GM20000 (cell line): ENCODE data around the gene LRMDA.

Experiments used
- DNase-seq: peaks from one replicate; pipeline ENCODE4 v3.0.0; 2012; ENCODE audit warnings: low spot score
- TF ChIP-seq, protein P1 (sequence below): IDR thresholded peaks from 2 replicates; pipeline ENCODE4 v1.5.1; 2012; ENCODE audit warnings: mild to moderate bottlenecking, control low read depth; ENCODE audit errors: extremely low read depth, missing control alignments

The LRMDA gene

GRCh38 chr10:75422913-75423312 is 8.5 kb upstream of the LRMDA start:
- no peak for DNase-seq
- TF ChIP-seq, protein P1, sequence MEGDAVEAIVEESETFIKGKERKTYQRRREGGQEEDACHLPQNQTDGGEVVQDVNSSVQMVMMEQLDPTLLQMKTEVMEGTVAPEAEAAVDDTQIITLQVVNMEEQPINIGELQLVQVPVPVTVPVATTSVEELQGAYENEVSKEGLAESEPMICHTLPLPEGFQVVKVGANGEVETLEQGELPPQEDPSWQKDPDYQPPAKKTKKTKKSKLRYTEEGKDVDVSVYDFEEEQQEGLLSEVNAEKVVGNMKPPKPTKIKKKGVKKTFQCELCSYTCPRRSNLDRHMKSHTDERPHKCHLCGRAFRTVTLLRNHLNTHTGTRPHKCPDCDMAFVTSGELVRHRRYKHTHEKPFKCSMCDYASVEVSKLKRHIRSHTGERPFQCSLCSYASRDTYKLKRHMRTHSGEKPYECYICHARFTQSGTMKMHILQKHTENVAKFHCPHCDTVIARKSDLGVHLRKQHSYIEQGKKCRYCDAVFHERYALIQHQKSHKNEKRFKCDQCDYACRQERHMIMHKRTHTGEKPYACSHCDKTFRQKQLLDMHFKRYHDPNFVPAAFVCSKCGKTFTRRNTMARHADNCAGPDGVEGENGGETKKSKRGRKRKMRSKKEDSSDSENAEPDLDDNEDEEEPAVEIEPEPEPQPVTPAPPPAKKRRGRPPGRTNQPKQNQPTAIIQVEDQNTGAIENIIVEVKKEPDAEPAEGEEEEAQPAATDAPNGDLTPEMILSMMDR, result no peak

GRCh38 chr10:75424571-75424970 is 6.9 kb upstream of the LRMDA start:
- TF ChIP-seq, protein P1, result no peak
- DNase-seq, result no peak

GRCh38 chr10:75425291-75426079 is 5.9 kb upstream of the LRMDA start:
- TF ChIP-seq, protein P1, result no peak
- no peak for DNase-seq

GRCh38 chr10:75426880-75427279 is 4.5 kb upstream of the LRMDA start:
- TF ChIP-seq, protein P1, result no peak

DNA sequence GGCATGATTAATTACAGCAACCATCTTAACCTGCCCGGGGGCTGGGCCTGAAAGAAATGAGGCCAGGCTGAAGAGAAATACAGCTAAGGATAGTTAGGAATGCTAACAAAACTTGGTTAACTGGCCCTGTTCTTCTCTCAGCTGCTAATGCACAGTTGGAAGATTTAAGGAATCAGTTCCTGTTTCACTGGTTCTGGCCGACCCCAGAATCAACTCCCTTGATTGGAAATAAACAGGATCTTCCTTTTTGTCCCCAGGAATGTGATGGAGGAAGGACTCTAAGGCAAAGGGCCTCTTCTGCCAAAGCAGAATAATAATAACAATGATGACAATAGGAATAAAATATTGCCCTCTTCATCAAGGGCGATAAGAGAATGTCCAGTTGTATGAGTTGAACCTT is 3.5 kb upstream of the LRMDA start:
- TF ChIP-seq, protein P1, result no peak
- no peak for DNase-seq

More at GRCh38 chr10:75426880-75427279, 4.5 kb upstream of the LRMDA start:
- DNase-seq, result no peak

GRCh38 chr10:75428434-75429158 is 2.8 kb upstream of the LRMDA start:
- no peak for DNase-seq
- TF ChIP-seq, protein P1, result no peak

DNA sequence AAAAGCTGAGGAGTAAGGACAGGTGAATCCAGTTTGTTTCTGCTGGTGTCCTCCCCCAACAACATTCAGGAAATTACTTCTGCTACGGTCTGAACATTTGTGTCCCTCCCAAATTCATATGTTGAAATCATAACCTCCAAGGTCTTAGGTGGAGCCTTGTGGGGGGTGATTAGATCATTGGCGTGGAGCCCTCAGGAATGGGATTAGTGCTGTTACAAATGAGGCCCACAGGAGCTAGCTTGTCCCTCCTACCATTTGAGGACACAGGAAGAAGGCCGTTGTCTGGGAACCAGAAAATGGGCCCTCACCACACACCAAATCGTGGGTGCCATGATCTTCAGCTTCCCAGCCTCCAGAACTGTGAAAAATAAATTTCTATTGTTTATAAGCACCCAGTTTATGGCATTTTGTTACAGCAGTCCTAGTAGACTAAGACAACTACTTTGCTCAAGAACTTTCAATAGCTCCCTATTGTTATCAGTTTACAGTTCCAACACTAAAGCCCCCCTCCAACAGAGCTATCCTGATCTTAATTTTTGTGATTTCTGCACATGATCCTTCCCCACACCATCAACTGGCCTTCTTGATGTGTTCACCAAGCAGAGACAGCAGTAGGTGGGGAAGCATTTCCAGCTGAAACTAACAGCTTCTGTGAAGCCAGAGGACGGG is 2.1 kb upstream of the LRMDA start:
- TF ChIP-seq, protein P1, result no peak
- no peak for DNase-seq
